Panc1 (cell line): ENCODE results near the gene ADGRL3. TPM values are rescaled to one million over a fixed set of nuclear protein-coding genes. Genes with fewer than 3 reads are reported as not detected.

Experiments used
- ATAC-seq: fragments of 200-7000 bp; cut with Tn5 transposase; 2 replicates; pipeline ENCODE4 v1.9.1; 2020; ENCODE audit warnings: mild to moderate bottlenecking, moderate library complexity
- BruUV-seq: library from RNA; stranded (reverse); fragments of 400-500 nt; replicated peaks from 2 replicates; lab custom pipeline; 2021; lab: Mats Ljungman, UMichigan
- CTCF ChIA-PET: fragments of 300-600 bp; sonication (Branson Sonifier 250); formaldehyde crosslinking; loops from one replicate; lab custom pipeline; 2022; ENCODE audit warnings: antibody characterized with exemption; lab: Charles Lee
- POLR2A ChIA-PET: fragments of 300-600 bp; sonication (Branson Sonifier 250); formaldehyde crosslinking; loops from one replicate; lab custom pipeline; 2022; ENCODE audit warnings: antibody characterized with exemption; lab: Charles Lee
- DNase-seq: peaks from one replicate; pipeline ENCODE4 v3.0.0-alpha.2; 2010; ENCODE audit warnings: low read depth, low spot score
- H3K27ac ChIP-seq: 2 replicates; pipeline ENCODE4 v1.5.1; 2011; ENCODE audit warnings: mild to moderate bottlenecking, low read length, inconsistent platforms
- H3K27me3 ChIP-seq: fragments of 200-500 bp; sonication (Bioruptor generic); 2 replicates; pipeline ENCODE4 v1.6.0; 2014; ENCODE audit warnings: low read length, inconsistent platforms; ENCODE audit not compliant: control insufficient read depth, insufficient read depth
- H3K36me3 ChIP-seq: fragments of 200-500 bp; sonication (Bioruptor generic); 2 replicates; pipeline ENCODE4 v1.5.1; 2014; ENCODE audit warnings: inconsistent platforms, mild to moderate bottlenecking, low read length, moderate library complexity; ENCODE audit not compliant: control insufficient read depth, insufficient read depth
- H3K4me1 ChIP-seq: 2 replicates; pipeline ENCODE4 v1.5.1; 2011; ENCODE audit warnings: inconsistent platforms, mild to moderate bottlenecking, low read length, moderate library complexity; ENCODE audit not compliant: control insufficient read depth, insufficient read depth
- H3K4me3 ChIP-seq, 2 experiments: 2 replicates each; pipeline ENCODE4 v1.5.1; 2011 to 2012; ENCODE audit warnings: low read depth in 2 of 2, low read length in 2 of 2, mild to moderate bottlenecking in 2 of 2, inconsistent platforms in 1 of 2, moderate library complexity in 1 of 2
- H3K9me3 ChIP-seq: fragments of 200-500 bp; sonication (Bioruptor generic); 2 replicates; pipeline ENCODE4 v1.5.1; 2014; ENCODE audit warnings: low read depth, mild to moderate bottlenecking, inconsistent platforms, low read length, moderate library complexity; ENCODE audit not compliant: control insufficient read depth, insufficient read depth
- POLR2AphosphoS5 ChIP-seq: IDR thresholded peaks from 2 replicates; pipeline ENCODE4 v1.6.1; 2012; ENCODE audit warnings: mild to moderate bottlenecking, low read depth, low read length, moderate library complexity
- SIN3A ChIP-seq: IDR thresholded peaks from 2 replicates; pipeline ENCODE4 v1.6.1; 2012; ENCODE audit warnings: low read depth, mild to moderate bottlenecking, low read length, moderate library complexity, borderline replicate concordance; ENCODE audit not compliant: insufficient read depth
- TCF7L2 ChIP-seq: IDR thresholded peaks from 2 replicates; pipeline ENCODE4 v1.6.1; 2011; ENCODE audit warnings: mild to moderate bottlenecking, low read depth, low read length, inconsistent platforms
- in situ Hi-C: cut with HindIII; loops from 2 replicates; pipeline ENCODE4 v1.10.0; 2016; ENCODE audit warnings: low sequenced_read_pairs, low pct_unique_long_range_greater_than_20kb
- intact Hi-C: fragments of 100-400 bp; cut with micrococcal nuclease; formaldehyde crosslinking; loops from one replicate; pipeline ENCODE4 v1.10.0; 2022; ENCODE audit not compliant: unreplicated experiment
- total RNA-seq: library from RNA; stranded (reverse); gene quantifications from one replicate; pipeline ENCODE4 v1.2.1, GENCODE V29; 2021; ENCODE audit not compliant: unreplicated experiment
- TF ChIP-seq, protein P1 (sequence below), 2 experiments: IDR thresholded peaks; 2 replicates each; pipeline ENCODE4 v1.6.1; 2011 to 2012; ENCODE audit warnings: low read depth in 2 of 2, control low read depth in 1 of 2, low read length in 1 of 2, mild to moderate bottlenecking in 1 of 2, moderate library complexity in 1 of 2; ENCODE audit not compliant: insufficient read depth in 1 of 2
- TF ChIP-seq, protein P2 (sequence below): fragments of 450-650 bp; IDR thresholded peaks from 2 replicates; pipeline ENCODE4 v1.5.1; 2017; ENCODE audit warnings: mild to moderate bottlenecking

The ADGRL3 gene
- total RNA-seq, 1 experiment from 2014 or later: 0.23 TPM

DNA sequence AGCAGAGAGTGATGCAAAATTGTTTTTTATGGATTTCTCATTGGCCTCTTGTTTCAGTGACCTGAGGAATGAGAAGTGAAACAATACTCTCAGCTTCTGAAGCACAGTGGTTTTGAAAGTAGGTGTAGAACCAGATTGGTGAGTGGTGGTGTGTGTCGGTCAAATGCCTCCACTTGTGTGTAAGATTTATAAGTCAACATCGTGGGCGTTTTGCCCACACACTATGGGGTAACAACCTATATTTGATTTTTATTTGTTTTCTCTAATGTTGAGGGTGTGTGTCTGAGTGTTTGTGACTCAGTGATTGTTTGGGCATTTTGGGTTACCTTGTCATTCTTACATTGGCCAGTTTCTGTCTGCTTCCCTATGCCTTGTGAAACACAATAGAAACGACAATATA lies 23.3 kb downstream of the ADGRL3 start:
- no TSS peak for BruUV-seq
- H3K4me3 ChIP-seq: no peak overlapping the region
- CTCF ChIA-PET: no interaction called here
- H3K36me3 ChIP-seq: no peaks in the 10 kb centered on the region
- no peak overlapping the region for H3K27ac ChIP-seq
- ATAC-seq: no peak
- H3K27me3 ChIP-seq: no peaks in the 10 kb centered on the region
- POLR2A ChIA-PET: no interaction called here
- no peaks in the 10 kb centered on the region for H3K4me1 ChIP-seq
- H3K9me3 ChIP-seq: no peaks in the 10 kb centered on the region
- intact Hi-C loops (no loop called here), in situ Hi-C loops (no loop called here)
- no peak for DNase-seq
- no peak for TF ChIP-seq SIN3A
- TF ChIP-seq, protein P1, sequence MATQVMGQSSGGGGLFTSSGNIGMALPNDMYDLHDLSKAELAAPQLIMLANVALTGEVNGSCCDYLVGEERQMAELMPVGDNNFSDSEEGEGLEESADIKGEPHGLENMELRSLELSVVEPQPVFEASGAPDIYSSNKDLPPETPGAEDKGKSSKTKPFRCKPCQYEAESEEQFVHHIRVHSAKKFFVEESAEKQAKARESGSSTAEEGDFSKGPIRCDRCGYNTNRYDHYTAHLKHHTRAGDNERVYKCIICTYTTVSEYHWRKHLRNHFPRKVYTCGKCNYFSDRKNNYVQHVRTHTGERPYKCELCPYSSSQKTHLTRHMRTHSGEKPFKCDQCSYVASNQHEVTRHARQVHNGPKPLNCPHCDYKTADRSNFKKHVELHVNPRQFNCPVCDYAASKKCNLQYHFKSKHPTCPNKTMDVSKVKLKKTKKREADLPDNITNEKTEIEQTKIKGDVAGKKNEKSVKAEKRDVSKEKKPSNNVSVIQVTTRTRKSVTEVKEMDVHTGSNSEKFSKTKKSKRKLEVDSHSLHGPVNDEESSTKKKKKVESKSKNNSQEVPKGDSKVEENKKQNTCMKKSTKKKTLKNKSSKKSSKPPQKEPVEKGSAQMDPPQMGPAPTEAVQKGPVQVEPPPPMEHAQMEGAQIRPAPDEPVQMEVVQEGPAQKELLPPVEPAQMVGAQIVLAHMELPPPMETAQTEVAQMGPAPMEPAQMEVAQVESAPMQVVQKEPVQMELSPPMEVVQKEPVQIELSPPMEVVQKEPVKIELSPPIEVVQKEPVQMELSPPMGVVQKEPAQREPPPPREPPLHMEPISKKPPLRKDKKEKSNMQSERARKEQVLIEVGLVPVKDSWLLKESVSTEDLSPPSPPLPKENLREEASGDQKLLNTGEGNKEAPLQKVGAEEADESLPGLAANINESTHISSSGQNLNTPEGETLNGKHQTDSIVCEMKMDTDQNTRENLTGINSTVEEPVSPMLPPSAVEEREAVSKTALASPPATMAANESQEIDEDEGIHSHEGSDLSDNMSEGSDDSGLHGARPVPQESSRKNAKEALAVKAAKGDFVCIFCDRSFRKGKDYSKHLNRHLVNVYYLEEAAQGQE (IDR thresholded peaks at IDR 0.05; ENCODE audit: insufficient read depth in 1 of 2, low read depth in 2 of 2, low read length in 1 of 2): no peak
- TF ChIP-seq, protein P2, sequence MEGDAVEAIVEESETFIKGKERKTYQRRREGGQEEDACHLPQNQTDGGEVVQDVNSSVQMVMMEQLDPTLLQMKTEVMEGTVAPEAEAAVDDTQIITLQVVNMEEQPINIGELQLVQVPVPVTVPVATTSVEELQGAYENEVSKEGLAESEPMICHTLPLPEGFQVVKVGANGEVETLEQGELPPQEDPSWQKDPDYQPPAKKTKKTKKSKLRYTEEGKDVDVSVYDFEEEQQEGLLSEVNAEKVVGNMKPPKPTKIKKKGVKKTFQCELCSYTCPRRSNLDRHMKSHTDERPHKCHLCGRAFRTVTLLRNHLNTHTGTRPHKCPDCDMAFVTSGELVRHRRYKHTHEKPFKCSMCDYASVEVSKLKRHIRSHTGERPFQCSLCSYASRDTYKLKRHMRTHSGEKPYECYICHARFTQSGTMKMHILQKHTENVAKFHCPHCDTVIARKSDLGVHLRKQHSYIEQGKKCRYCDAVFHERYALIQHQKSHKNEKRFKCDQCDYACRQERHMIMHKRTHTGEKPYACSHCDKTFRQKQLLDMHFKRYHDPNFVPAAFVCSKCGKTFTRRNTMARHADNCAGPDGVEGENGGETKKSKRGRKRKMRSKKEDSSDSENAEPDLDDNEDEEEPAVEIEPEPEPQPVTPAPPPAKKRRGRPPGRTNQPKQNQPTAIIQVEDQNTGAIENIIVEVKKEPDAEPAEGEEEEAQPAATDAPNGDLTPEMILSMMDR: no peak
- TF ChIP-seq POLR2AphosphoS5: no peak
- no peak for TF ChIP-seq TCF7L2

DNA sequence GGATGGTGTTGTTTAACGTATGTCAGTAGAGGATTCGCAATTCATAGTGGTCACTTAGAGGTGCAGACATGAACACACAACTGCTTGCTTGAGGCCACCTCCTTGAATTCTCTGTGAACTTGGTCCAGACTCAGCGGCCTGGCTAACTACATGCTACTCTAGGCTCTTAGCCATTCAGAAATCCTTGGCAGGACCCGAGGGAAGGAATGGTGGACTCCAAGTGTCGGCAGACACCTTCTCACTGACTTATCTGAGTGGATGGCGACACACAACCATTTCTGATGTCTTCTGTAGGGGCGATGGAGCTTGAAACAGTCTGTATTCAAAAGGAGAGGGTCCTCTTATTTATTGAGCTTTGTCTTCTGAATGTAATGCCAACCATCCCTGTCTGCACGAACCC lies 24.4 kb downstream of the ADGRL3 start:
- BruUV-seq: no TSS peak
- no peaks in the 10 kb centered on the region for H3K4me1 ChIP-seq
- no peak overlapping the region for H3K27ac ChIP-seq
- CTCF ChIA-PET: no interaction called here
- ATAC-seq (no peak), DNase-seq (no peak)
- TF ChIP-seq POLR2AphosphoS5 (no peak), SIN3A (no peak), TCF7L2 (no peak)
- TF ChIP-seq, protein P2: no peak
- TF ChIP-seq, protein P1 (IDR thresholded peaks at IDR 0.05; ENCODE audit: insufficient read depth in 1 of 2, low read depth in 2 of 2, low read length in 1 of 2): no peak
- no peaks in the 10 kb centered on the region for H3K36me3 ChIP-seq
- no peaks in the 10 kb centered on the region for H3K9me3 ChIP-seq
- POLR2A ChIA-PET: no interaction called here
- in situ Hi-C loops: no loop called here
- H3K4me3 ChIP-seq: no peak overlapping the region
- H3K27me3 ChIP-seq: no peaks in the 10 kb centered on the region
- intact Hi-C loops: no loop called here
